HepG2 (cell line): ENCODE results near the gene COX5B. TPM values are rescaled to one million over a fixed set of nuclear protein-coding genes. Genes with fewer than 3 reads are reported as not detected.
A peak's percentile ranks its signal among the peaks of the same experiment; 100 is the strongest.

Experiments
- ATAC-seq: fragments of 200-7000 bp; cut with Tn5 transposase; 3 replicates; pipeline ENCODE4 v1.9.1; 2020; ENCODE audit warnings: mild to moderate bottlenecking, moderate library complexity
- BruUV-seq: library from RNA; stranded (reverse); fragments of 400-500 nt; replicated peaks from 2 replicates; lab custom pipeline; 2021; lab: Mats Ljungman, UMichigan
- CTCF ChIA-PET: fragments of 300-600 bp; formaldehyde crosslinking; extraction: SDS; loops from one replicate; lab custom pipeline; 2021; ENCODE audit warnings: low total read pairs, inconsistent platforms, low intra/inter-chr PET ratio; lab: Yijun Ruan, JAX
- POLR2A ChIA-PET: fragments of 350-600 bp; sonication (Branson Sonifier 250); formaldehyde crosslinking; loops from one replicate; lab custom pipeline; 2020; ENCODE audit warnings: antibody characterized with exemption, inconsistent platforms; lab: Yijun Ruan, JAX
- DNase-seq: peaks from one replicate; pipeline ENCODE4 v3.0.0-alpha.2; 2015; ENCODE audit warnings: low spot score
- FAIRE-seq: peaks from 3 replicates; lab custom pipeline; 2011; peaks lifted over from hg19 to GRCh38; lab: Jason Lieb, UNC
- H2AFZ ChIP-seq: one replicate; pipeline ENCODE4 v1.6.1; 2011; ENCODE audit warnings: low read length, inconsistent platforms
- H3K27ac ChIP-seq: fragments of 300-600 bp; 3 replicates; pipeline ENCODE4 v1.8.0; 2011; ENCODE audit warnings: mixed run types, mild to moderate bottlenecking, mixed read lengths, low read length, inconsistent platforms; ENCODE audit not compliant: insufficient read depth; ENCODE audit errors: extremely low read length
- H3K27me3 ChIP-seq, 2 experiments: fragments of 200-600 bp in 1 of 2; 2 replicates in 1 of 2; 3 replicates in 1 of 2; pipeline versions ENCODE4 v1.6.0 to v1.8.0; 2011; ENCODE audit warnings: low read length in 2 of 2, mild to moderate bottlenecking in 2 of 2, moderate library complexity in 2 of 2, inconsistent platforms in 1 of 2; ENCODE audit not compliant: insufficient read depth in 2 of 2, control insufficient read depth in 1 of 2
- H3K36me3 ChIP-seq, 2 experiments: fragments of 200-600 bp in 1 of 2; replicated peaks in 1 of 2; 2 replicates in 1 of 2; 3 replicates in 1 of 2; pipeline versions ENCODE4 v1.5.1 to v1.8.0; 2011; ENCODE audit warnings: low read length in 2 of 2, inconsistent platforms in 1 of 2; ENCODE audit not compliant: insufficient read depth in 2 of 2, control insufficient read depth in 1 of 2
- H3K4me1 ChIP-seq: 2 replicates; pipeline ENCODE4 v1.5.1; 2012; ENCODE audit warnings: low read length, inconsistent platforms; ENCODE audit not compliant: insufficient read depth
- H3K4me2 ChIP-seq: 2 replicates; pipeline ENCODE4 v1.6.0; 2011; ENCODE audit warnings: low read depth, low read length, inconsistent platforms
- H3K4me3 ChIP-seq, 3 experiments: fragments of 200-600 bp in 1 of 3; sonication (generic), shearing (Covaris generic) in 1 of 3; replicated peaks in 1 of 3; 2 replicates each; pipeline ENCODE4 v1.5.1; 2011 to 2016; ENCODE audit warnings: low read length in 3 of 3, inconsistent platforms in 2 of 3, low read depth in 2 of 3, mild to moderate bottlenecking in 2 of 3, control low read depth in 1 of 3, mixed read lengths in 1 of 3; ENCODE audit not compliant: insufficient read depth in 1 of 3
- H3K79me2 ChIP-seq: one replicate; pipeline ENCODE4 v1.6.1; 2011; ENCODE audit warnings: low read length, inconsistent platforms; ENCODE audit not compliant: insufficient read depth
- H3K9ac ChIP-seq: 2 replicates; pipeline ENCODE4 v1.6.0; 2011; ENCODE audit warnings: mild to moderate bottlenecking, low read depth, low read length, inconsistent platforms; ENCODE audit not compliant: insufficient read depth
- H3K9me3 ChIP-seq: 2 replicates; pipeline ENCODE4 v1.5.1; 2012; ENCODE audit warnings: mild to moderate bottlenecking, low read length
- H4K20me1 ChIP-seq: 2 replicates; pipeline ENCODE4 v1.6.0; 2011; ENCODE audit warnings: inconsistent platforms, mild to moderate bottlenecking, low read length, moderate library complexity; ENCODE audit not compliant: insufficient read depth
- CREB1 ChIP-seq, 2 experiments: fragments of 450-650 bp in 1 of 2; IDR thresholded peaks; 2 replicates each; pipeline ENCODE4 v1.6.1; 2016 to 2017; ENCODE audit warnings: control low read depth in 1 of 2, mild to moderate bottlenecking in 1 of 2, missing compliant biosample characterization in 1 of 2, missing genetic modification characterization in 1 of 2
- FOXO4 ChIP-seq: sonication (generic); formaldehyde crosslinking; conservative IDR thresholded peaks from 2 replicates; pipeline ENCODE4 v1.8.1; 2023; ENCODE audit warnings: missing genetic modification reagents
- HINFP ChIP-seq: sonication (generic); formaldehyde crosslinking; IDR thresholded peaks from 2 replicates; pipeline ENCODE4 v1.4.0; 2020; ENCODE audit warnings: low read depth, mild to moderate bottlenecking, missing genetic modification reagents
- JDP2 ChIP-seq: sonication (generic); formaldehyde crosslinking; IDR thresholded peaks from 2 replicates; pipeline ENCODE4 v1.8.1; 2022; ENCODE audit warnings: missing genetic modification reagents, borderline replicate concordance
- NBN ChIP-seq: fragments of 450-650 bp; conservative IDR thresholded peaks from 2 replicates; pipeline ENCODE4 v1.6.1; 2017
- SATB2 ChIP-seq: sonication (generic); formaldehyde crosslinking; IDR thresholded peaks from 2 replicates; pipeline ENCODE4 v1.5.0; 2020; ENCODE audit warnings: missing genetic modification reagents
- TCF12 ChIP-seq, 2 experiments: fragments of 450-650 bp in 1 of 2; sonication (generic) in 1 of 2; formaldehyde crosslinking in 1 of 2; IDR thresholded peaks; 2 replicates each; pipeline versions ENCODE4 v1.6.1 to v1.8.0; 2017 to 2022; ENCODE audit warnings: antibody characterized with exemption in 1 of 2, mild to moderate bottlenecking in 1 of 2, missing genetic modification reagents in 1 of 2, moderate library complexity in 1 of 2
- ZKSCAN1 ChIP-seq: fragments of 150-350 bp; IDR thresholded peaks from 2 replicates; pipeline ENCODE4 v1.6.1; 2014; ENCODE audit warnings: low read length
- ZNF264 ChIP-seq: sonication (generic); formaldehyde crosslinking; IDR thresholded peaks from 2 replicates; pipeline ENCODE4 v1.4.0; 2020; ENCODE audit warnings: missing genetic modification reagents
- ZNF30 ChIP-seq: sonication (generic); formaldehyde crosslinking; IDR thresholded peaks from 2 replicates; pipeline ENCODE4 v1.5.0; 2020; ENCODE audit warnings: mild to moderate bottlenecking, missing genetic modification reagents
- ZNF317 ChIP-seq: sonication (generic); formaldehyde crosslinking; IDR thresholded peaks from 2 replicates; pipeline ENCODE4 v1.5.0; 2020; ENCODE audit warnings: mild to moderate bottlenecking, missing genetic modification reagents
- ZNF343 ChIP-seq: sonication (generic); formaldehyde crosslinking; IDR thresholded peaks from 2 replicates; pipeline ENCODE4 v1.4.0; 2020; ENCODE audit warnings: mild to moderate bottlenecking, missing genetic modification reagents
- ZSCAN12 ChIP-seq: sonication (generic); formaldehyde crosslinking; IDR thresholded peaks from 2 replicates; pipeline ENCODE4 v1.9.0; 2021; ENCODE audit warnings: mild to moderate bottlenecking, missing genetic modification reagents
- WGBS: methylation state at CpG from one replicate; pipeline ENCODE4 v1.1.6; 2017; ENCODE audit warnings: low lambda C conversion rate; 5-methylcytosine and 5-hydroxymethylcytosine counted together
- in situ Hi-C: cut with HindIII; loops from 2 replicates; pipeline ENCODE4 v1.10.0; 2017; ENCODE audit warnings: low pct_unique_long_range_greater_than_20kb; ENCODE audit not compliant: extremely low pct_ligation_motif_present
- intact Hi-C: fragments of 100-400 bp; cut with micrococcal nuclease; formaldehyde crosslinking; loops from one replicate; pipeline ENCODE4 v1.10.0; 2022; ENCODE audit not compliant: unreplicated experiment
- polyA plus RNA-seq, 8 experiments: library from polyadenylated mRNA; depleted of rRNA in 3 of 8; stranded (reverse) in 7 of 8; unstranded in 1 of 8; fragments of >200 nt; fragmentation: Illumina TruSeq in 4 of 8; extraction: Trizol in 4 of 8; gene quantifications; 2 replicates each; pipeline versions ENCODE4 v1.2.1 to v1.2.3, GENCODE V29; 2011 to 2016; ENCODE audit warnings: low read depth in 4 of 8, missing spikeins in 1 of 8, mixed read lengths in 1 of 8; ENCODE audit not compliant: insufficient read depth in 1 of 8
- total RNA-seq, 5 experiments: library from RNA; depleted of rRNA; stranded (reverse); fragments of >200 nt; fragmentation: Illumina TruSeq; extraction: Trizol; gene quantifications; 2 replicates each; pipeline ENCODE4 v1.2.3, GENCODE V29; 2016; ENCODE audit warnings: low read depth in 1 of 5

COX5B gene
- total and polyA plus RNA-seq, 2 of the 13 experiments (the other 11 are each of a cell fraction or from before 2014, with no cell fraction given) = 453 to 536 TPM

GRCh38 chr2:97675430-97676113 is 29.7 kb downstream of the COX5B start:
- no peaks in the 10 kb centered on the region for H3K27me3 ChIP-seq
- FAIRE-seq (no peak), ATAC-seq (no peak), DNase-seq (no peak)
- ChIA-PET POLR2A (interaction anchor here (1.0 to 1.3 kb wide), 3 partner anchors 11 to 30 kb away, joined by 3 to 4 read pairs (median 3); partner anchors contain the start of gene COX5B), CTCF (no interaction called here)
- H3K9me3 ChIP-seq = no peaks in the 10 kb centered on the region
- BruUV-seq = no TSS peak
- H3K4me3 ChIP-seq = no peak overlapping the region
- no peaks in the 10 kb centered on the region for H4K20me1 ChIP-seq
- no peaks in the 10 kb centered on the region for H3K79me2 ChIP-seq
- H3K4me2 ChIP-seq = no peak overlapping the region
- TF ChIP-seq FOXO4 (CRISPR knock-in tag) (0 out of 2 replicates have a peak, but pooled peaks have one; percentile 23), JDP2 (no peak)
- H2AFZ ChIP-seq = no peak overlapping the region
- no peak overlapping the region for H3K27ac ChIP-seq
- in situ Hi-C loops (no loop called here), intact Hi-C loops (no loop called here)
- H3K4me1 ChIP-seq = no peaks in the 10 kb centered on the region
- no peaks in the 10 kb centered on the region for H3K36me3 ChIP-seq
- 20% methylated on average over 5 of the region's 5 CpGs for WGBS
- H3K9ac ChIP-seq = no peak overlapping the region

- CTCF ChIA-PET = no interaction called here
- TF ChIP-seq ZKSCAN1 (no peak), CREB1 (IDR thresholded peaks at IDR 0.05) (no peak), CREB1 (CRISPR knock-in tag; IDR thresholded peaks at IDR 0.05) (no peak), ZNF343 (CRISPR knock-in tag) (no peak), ZNF317 (no peak), NBN (no peak), ZNF30 (CRISPR knock-in tag) (no peak), SATB2 (CRISPR knock-in tag) (no peak), ZSCAN12 (CRISPR knock-in tag) (no peak), TCF12 (IDR thresholded peaks at IDR 0.05) (no peak), TCF12 (CRISPR knock-in tag; IDR thresholded peaks at IDR 0.05) (no peak), ZNF264 (CRISPR knock-in tag) (no peak), HINFP (CRISPR knock-in tag) (no peak)
Measured at GRCh38 chr2:97676620-97677019, 30.8 kb downstream of the COX5B start.

More at GRCh38 chr2:97676620-97677019, 30.8 kb downstream of the COX5B start:
- Histone ChIP-seq H4K20me1 (no peaks in the 10 kb centered on the region), H3K9ac (no peak overlapping the region), H3K36me3 (no peaks in the 10 kb centered on the region), H3K4me2 (no peak overlapping the region), H3K27ac (no peak overlapping the region), H3K4me1 (no peaks in the 10 kb centered on the region), H3K27me3 (no peaks in the 10 kb centered on the region), H2AFZ (no peak overlapping the region), H3K4me3 (no peak overlapping the region), H3K9me3 (no peaks in the 10 kb centered on the region), H3K79me2 (no peaks in the 10 kb centered on the region)
- 86% methylated on average over 1 of the region's 1 CpG for WGBS
- in situ Hi-C loops (no loop called here), intact Hi-C loops (no loop called here)
- POLR2A ChIA-PET = interaction anchor here (1.3 kb wide), 1 partner anchor 12 kb away, joined by 4 read pairs; no protein-coding TSS in a partner anchor
- DNase-seq (no peak), ATAC-seq (no peak), FAIRE-seq (no peak)
- BruUV-seq = no TSS peak
